Raji (cell line): ENCODE data around the gene FAM13A.

Source experiments
- POLR2A ChIP-seq: IDR thresholded peaks from 2 replicates; pipeline ENCODE4 v1.6.1; 2011; ENCODE audit warnings: low read depth, low read length, control low read depth; ENCODE audit not compliant: insufficient read depth

FAM13A gene

GRCh38 chr4:88859191-88859812 is 197.7 kb downstream of the FAM13A start:
- TF ChIP-seq POLR2A = no peak

DNA sequence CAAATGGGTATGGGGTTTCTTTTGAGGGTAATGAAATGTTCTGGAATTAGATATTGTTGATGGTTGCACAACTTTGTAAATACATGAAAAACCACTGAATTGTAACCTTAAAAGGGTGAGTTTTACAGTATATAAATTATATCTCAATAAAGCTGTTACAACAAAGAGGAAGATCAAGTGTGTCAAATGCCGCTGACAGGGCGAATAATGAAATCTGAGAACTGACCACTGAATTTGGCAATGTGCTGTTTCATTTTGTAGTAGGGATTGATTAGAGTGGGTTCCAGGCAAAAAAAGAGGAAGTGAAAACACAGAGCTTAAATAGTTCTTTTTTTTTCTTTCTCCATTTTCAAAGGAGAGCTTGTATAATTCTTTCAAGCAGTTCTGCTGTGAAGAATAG is 198.2 kb downstream of the FAM13A start:
- no peak for TF ChIP-seq POLR2A

DNA sequence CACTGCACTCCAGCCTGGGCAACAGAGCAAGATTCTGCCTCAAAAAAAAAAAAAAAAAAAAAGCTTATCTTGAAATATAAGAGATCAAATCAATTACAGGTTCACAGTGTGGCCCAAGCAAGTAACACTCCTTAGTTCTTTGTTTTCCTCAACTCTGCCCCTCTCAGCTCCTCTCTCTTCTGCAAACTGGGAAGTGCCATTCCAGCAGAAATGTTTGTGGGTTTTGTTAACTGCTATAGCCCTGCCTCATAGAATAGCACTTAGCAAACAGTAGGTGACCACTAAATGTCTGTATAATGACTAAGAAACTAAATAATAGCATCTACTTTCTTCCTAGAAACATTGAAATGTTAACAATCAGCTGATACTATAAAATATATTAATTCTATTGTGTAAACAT is 199.4 kb downstream of the FAM13A start:
- TF ChIP-seq POLR2A = no peak

- TF ChIP-seq POLR2A = no peak
Observed at GRCh38 chr4:88854481-88854880, 202.5 kb downstream of the FAM13A start.

GRCh38 chr4:88846206-88846790 is 210.7 kb downstream of the FAM13A start:
- TF ChIP-seq POLR2A = no peak

DNA sequence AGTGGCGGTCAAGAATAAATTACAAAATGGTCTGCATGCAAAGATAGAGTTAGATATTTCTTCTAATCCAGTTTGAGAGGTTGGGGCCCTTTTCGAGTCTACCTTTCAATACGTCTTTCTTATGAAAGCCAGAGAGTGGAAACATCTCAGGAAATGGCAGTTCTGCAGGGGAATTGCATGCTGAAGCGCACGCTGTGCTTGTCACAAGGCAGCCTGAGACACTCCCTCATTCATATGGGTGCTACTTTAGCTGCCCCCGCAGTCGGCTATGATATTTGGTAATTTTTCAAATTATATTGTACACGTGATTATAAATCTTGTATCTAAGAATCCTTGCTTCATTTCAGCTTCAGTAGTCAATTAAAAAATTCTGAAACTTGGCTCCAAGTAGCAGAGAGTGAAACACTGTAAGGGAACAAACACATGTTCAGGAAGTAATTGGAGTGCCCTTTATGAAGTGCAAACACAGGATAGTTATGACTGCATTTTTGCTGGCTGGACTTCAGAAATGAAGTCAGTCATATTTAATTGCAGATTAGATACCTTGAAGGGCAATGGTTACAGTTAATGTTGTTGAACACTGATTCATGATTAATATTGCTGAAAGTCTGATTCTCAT is 213.8 kb downstream of the FAM13A start:
- no peak for TF ChIP-seq POLR2A

GRCh38 chr4:88841635-88842034 is 215.3 kb downstream of the FAM13A start:
- no peak for TF ChIP-seq POLR2A

GRCh38 chr4:88836216-88836615 is 220.8 kb downstream of the FAM13A start:
- TF ChIP-seq POLR2A = no peak

DNA sequence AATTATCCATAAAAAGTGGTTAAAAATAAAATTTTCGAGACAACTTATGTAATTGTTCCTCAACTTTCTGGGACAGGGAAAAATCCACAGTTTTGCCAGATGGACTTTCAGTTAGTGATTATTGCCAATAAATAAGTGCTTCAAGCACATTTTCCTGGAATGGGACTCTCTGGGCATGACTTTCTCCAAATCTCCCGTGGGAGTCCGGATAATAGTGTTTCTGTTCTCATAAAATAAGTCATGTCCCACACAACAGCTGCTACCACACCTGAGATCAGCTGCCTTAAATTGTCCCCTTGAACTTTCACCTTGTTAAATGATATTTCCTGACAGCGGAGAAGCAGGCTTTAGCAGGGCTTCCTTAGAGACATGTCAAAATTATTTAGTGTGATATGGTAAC is 226.0 kb downstream of the FAM13A start:
- no peak for TF ChIP-seq POLR2A

DNA sequence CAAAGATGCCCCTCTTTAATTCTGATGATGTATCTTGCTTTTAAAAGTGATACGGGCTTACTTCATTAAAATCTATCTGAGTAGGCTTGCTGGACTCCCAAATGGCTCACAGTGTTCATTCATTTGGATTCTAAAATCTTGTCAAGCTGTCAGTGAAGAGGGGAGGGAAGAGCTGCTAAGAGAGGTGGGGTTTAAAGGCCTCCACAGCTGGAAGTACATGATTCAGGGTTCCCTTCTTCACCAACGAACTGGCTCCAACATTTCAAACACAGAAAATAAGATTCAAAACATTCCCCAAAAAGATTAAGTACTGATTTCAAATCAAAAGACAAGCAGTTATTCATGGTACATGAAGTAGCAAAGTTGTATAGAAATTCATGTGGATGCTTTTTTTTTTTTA is 226.4 kb downstream of the FAM13A start:
- TF ChIP-seq POLR2A = no peak

DNA sequence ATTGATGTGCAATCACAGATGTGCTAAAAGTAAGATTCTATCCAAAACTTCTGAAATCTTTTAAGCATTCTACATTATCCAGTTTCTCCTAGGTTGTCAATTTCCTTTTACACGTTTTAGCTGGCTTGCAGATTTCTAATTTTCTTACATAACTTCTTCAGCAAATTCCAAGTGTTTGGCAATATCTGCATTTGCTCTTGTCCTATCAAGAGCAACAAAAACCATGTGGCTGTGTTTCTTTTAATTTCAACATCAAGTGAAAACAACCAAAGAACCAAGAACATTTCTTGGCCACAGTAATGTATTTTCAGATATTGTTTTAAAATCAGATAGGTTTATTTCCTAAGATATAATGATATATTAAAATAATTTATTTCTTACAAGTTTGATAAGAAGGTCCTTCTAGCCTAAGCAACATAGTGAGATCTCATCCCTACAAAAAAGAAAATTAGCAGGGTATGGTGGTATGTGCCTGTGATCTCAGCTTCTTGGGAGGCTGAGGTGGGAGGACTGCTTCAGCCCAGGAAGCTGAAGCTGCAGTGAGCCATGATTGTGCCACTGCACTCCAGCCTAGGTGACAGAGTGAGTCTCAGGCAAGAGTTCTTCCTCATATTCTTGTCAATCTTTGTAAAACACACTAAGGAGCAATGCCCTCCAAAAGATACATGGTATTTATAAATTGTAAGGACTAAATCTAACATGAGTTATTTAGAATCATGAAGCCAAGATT is 228.0 kb downstream of the FAM13A start:
- no peak for TF ChIP-seq POLR2A

- no peak for TF ChIP-seq POLR2A
Observed at GRCh38 chr4:88827442-88827841, 229.5 kb downstream of the FAM13A start.

- TF ChIP-seq POLR2A = no peak
Observed at GRCh38 chr4:88826771-88827170, 230.2 kb downstream of the FAM13A start.

DNA sequence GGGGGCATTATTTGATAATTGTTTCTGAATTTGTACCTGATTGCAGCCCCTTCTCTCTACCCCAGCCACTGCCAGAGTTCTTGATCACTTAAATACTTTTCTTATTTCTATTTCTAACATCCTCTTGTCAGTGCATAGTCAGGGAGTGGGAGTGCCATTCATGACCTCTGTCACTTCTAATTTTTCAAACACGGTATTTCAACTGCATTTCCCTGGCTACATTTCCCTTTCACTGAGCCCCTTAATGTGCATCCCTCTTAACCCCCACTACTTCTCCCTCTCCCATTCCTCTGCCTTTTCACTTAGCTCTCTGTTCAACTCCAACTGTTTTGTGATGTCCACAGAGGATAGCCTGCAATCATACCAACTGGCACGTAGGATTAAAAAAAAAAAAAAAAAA is 231.1 kb downstream of the FAM13A start:
- no peak for TF ChIP-seq POLR2A

- TF ChIP-seq POLR2A = no peak
Observed at GRCh38 chr4:88823058-88823919, 233.7 kb downstream of the FAM13A start.
